ENCODE measurements around the gene MUSK. TPM values are rescaled to one million over a fixed set of nuclear protein-coding genes. Genes with fewer than 3 reads are reported as not detected.

MUSK gene
- total RNA-seq, 3 donors from 2014 or later = 0.32 TPM; not detected in 2

GRCh38 chr9:110807956-110808598, 139.5 kb downstream of the MUSK start:
- Histone ChIP-seq H3K4me1 (no peaks in the 10 kb centered on the region), H3K4me3 (no peak overlapping the region), H3K36me3 (no peaks in the 10 kb centered on the region), H3K9me3 (no peaks in the 10 kb centered on the region), H3K27me3 (no peaks in the 10 kb centered on the region), H3K27ac (no peak overlapping the region)
- intact Hi-C loops (cut with DNase I; ENCODE audit: low total_unique reads) = no loop called here
- DNase-seq (ENCODE audit: low spot score in 2 of 2) = no peak
- no peak for TF ChIP-seq CTCF (IDR thresholded peaks at IDR 0.05)
- TF ChIP-seq POLR2AphosphoS5 (IDR thresholded peaks at IDR 0.05) = no peak
- TF ChIP-seq POLR2A (IDR thresholded peaks at IDR 0.05) = no peak

- no peak for DNase-seq (ENCODE audit: low spot score in 2 of 2)
- TF ChIP-seq POLR2AphosphoS5 (IDR thresholded peaks at IDR 0.05) = no peak
- TF ChIP-seq CTCF (IDR thresholded peaks at IDR 0.05) = no peak
- TF ChIP-seq POLR2A (IDR thresholded peaks at IDR 0.05) = no peak
- Histone ChIP-seq H3K9me3 (no peaks in the 10 kb centered on the region), H3K4me1 (no peaks in the 10 kb centered on the region), H3K27me3 (no peaks in the 10 kb centered on the region), H3K27ac (no peak overlapping the region), H3K36me3 (no peaks in the 10 kb centered on the region), H3K4me3 (no peak overlapping the region)
- intact Hi-C loops (cut with DNase I; ENCODE audit: low total_unique reads) = no loop called here
These were observed 140.0 kb downstream of the MUSK start for GRCh38 chr9:110808599-110808980.

GRCh38 chr9:110809038-110809595, 140.5 kb downstream of the MUSK start:
- Histone ChIP-seq H3K36me3 (no peaks in the 10 kb centered on the region), H3K9me3 (no peaks in the 10 kb centered on the region), H3K4me3 (no peak overlapping the region), H3K27ac (no peak overlapping the region), H3K27me3 (no peaks in the 10 kb centered on the region), H3K4me1 (no peaks in the 10 kb centered on the region)
- intact Hi-C loops (cut with DNase I; ENCODE audit: low total_unique reads) = no loop called here
- TF ChIP-seq POLR2AphosphoS5 (IDR thresholded peaks at IDR 0.05) (no peak), CTCF (IDR thresholded peaks at IDR 0.05) (no peak), POLR2A (IDR thresholded peaks at IDR 0.05) (no peak)
- DNase-seq (ENCODE audit: low spot score in 2 of 2) = no peak

- intact Hi-C loops (cut with DNase I; ENCODE audit: low total_unique reads) = no loop called here
- H3K4me1 ChIP-seq = no peaks in the 10 kb centered on the region
- H3K36me3 ChIP-seq = no peaks in the 10 kb centered on the region
- no peaks in the 10 kb centered on the region for H3K9me3 ChIP-seq
- DNase-seq (ENCODE audit: low spot score in 2 of 2) = no peak
- H3K27ac ChIP-seq = no peak overlapping the region
- no peak for TF ChIP-seq CTCF (IDR thresholded peaks at IDR 0.05)
- TF ChIP-seq POLR2AphosphoS5 (IDR thresholded peaks at IDR 0.05) = no peak
- no peak for TF ChIP-seq POLR2A (IDR thresholded peaks at IDR 0.05)
- H3K27me3 ChIP-seq = no peaks in the 10 kb centered on the region
- H3K4me3 ChIP-seq = no peak overlapping the region
These were observed 141.8 kb downstream of the MUSK start for GRCh38 chr9:110810262-110810976.

GRCh38 chr9:110812886-110813285, 144.3 kb downstream of the MUSK start:
- intact Hi-C loops (cut with DNase I; ENCODE audit: low total_unique reads) = no loop called here
- no peak for DNase-seq (ENCODE audit: low spot score in 2 of 2)
- Histone ChIP-seq H3K27me3 (no peaks in the 10 kb centered on the region), H3K4me1 (no peaks in the 10 kb centered on the region), H3K9me3 (no peaks in the 10 kb centered on the region), H3K36me3 (no peaks in the 10 kb centered on the region), H3K4me3 (no peak overlapping the region), H3K27ac (no peak overlapping the region)
- no peak for TF ChIP-seq POLR2A (IDR thresholded peaks at IDR 0.05)
- TF ChIP-seq POLR2AphosphoS5 (IDR thresholded peaks at IDR 0.05) = no peak
- no peak for TF ChIP-seq CTCF (IDR thresholded peaks at IDR 0.05)
